Medulla oblongata (tissue), 1 donor: Measurements from ENCODE around the gene CASP5.
"Not testable (repeated sequence)": the region's sequence is repeated elsewhere in the genome, so short reads cannot be mapped to it uniquely, and the experiment has no call there.

Experiments
- DNase-seq: peaks from one replicate; pipeline ENCODE4 v3.0.0-alpha.2; 2015; ENCODE audit errors: extremely low spot score

Gene CASP5

GRCh38 chr11:105023003-105023402, at the start of gene CASP5:
TSS of gene CASP5 (minus strand) at chr11:105023168. CDS start at chr11:105023136, 32 bp downstream.
- peak; percentile 49 for DNase-seq

DNA sequence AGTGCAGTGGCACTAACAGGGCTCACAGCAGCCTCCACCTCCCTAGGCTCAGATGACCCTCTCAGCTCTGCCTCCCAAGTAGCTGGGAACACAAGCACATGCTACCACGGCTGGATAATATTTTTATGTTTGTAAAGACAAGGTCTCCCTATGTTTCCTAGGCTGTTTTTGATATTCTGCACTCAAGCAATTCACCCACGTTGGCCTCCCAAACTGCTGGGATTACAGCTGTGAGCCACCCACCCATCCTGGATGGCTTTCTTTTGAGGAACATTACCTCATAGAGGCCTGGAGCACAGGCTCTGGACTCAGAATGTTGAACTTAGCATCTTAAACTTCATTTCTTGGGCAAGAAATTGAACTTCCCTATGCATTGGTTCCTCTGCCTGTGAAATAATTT, 49.1 kb upstream of the CASP5 start:
- DNase-seq: not testable (repeated sequence)

- no peak for DNase-seq
Observed at GRCh38 chr11:105071089-105071732, 48.2 kb upstream of the CASP5 start.

- DNase-seq: no peak
Observed at GRCh38 chr11:105070306-105070705, 47.3 kb upstream of the CASP5 start.

DNA sequence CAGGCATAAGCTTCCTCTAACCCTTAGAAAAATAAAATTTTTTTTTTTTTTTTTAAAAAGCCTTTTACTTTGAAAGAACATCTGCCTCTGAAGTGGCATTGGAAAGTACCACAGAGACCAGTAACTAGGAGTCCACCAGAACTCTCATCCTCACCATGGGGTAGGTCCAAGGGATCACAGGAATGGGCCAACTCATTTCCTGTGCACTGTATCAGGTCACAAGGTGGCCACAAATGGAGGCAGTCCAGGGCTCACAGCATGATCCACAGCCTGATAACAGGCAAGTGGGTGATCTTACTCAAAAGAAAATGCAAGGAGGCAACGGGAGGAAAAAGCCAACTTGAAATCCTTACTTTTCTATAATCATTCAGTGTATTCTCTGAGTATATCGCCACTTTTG, 46.8 kb upstream of the CASP5 start:
- not testable (repeated sequence) for DNase-seq

GRCh38 chr11:105063245-105063941, 40.4 kb upstream of the CASP5 start:
- DNase-seq: not testable (repeated sequence)

DNA sequence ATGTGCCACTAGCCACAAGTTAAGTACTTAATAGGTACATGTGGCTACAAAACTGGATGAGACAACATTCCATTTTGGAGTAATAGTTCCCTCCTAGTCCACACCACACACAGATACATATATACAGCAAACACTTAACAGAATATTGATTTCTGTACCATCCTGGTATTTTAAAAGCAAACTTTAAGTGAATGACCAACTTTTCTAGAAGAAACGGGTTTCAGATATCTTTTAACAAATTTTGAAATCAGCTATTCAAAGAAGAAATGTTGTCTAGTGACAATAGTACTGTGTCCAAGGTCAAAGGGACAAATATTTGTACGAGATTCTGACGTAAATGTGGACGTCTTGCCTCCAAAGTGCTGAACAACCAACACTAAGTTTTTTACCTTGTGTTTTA, 34.5 kb upstream of the CASP5 start:
- DNase-seq: no peak

DNA sequence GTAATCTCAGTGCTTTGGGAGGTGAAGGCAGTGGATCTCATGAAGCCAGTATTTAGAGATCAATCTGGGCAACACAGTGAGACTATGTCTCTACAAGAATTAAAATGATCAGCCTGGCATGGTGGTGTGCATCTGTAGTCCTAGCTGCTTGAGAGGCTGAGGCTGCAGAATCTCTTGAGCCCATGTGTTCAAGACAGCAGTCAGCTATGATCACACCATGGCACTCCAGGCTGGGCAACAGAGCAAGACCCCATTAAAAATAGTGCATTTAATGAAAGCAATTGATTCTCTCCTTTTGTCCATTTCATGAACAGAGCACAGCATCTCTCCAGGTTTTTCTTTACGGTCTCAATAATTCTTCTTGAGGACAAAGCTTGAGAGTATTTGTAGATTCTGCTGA, 33.5 kb upstream of the CASP5 start:
- DNase-seq: no peak

GRCh38 chr11:105054723-105055493, 31.9 kb upstream of the CASP5 start:
- DNase-seq: no peak

DNA sequence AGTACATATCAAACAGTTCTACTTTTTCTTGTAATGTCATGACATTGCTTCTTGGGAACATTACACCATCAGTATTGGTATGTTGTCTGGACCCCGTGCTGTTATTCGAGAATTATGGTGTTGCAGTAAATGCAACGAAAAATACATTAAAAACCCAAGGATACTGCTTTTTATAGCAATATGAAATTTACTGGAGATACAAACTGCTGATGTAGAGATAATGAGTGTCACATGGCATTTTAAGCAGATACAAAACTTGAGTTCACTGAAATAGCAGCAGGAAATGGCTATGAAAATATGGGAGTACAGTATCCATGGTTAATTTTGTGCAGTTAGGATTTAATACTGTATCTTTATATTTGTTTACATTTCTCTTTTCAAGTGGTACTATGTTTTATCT, 29.5 kb upstream of the CASP5 start:
- no peak for DNase-seq

DNA sequence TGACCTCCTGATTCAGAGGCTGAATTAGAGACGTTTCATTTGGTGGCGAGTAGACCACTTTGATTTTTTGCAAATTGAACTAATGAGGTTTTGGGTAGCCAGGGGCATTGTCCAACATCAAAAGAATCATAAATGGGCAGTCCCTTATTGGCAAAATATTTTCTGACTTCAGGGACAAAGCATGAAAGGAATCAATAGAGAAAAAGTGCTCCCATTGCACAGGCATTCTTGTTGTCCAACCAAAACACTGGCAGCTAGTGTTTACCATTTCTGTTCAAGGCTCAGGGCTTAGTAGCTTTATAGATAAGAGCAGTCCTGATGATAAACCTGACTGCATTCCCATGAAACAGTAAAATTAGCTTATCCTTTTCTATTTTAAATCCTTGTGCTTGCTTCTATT, 28.6 kb upstream of the CASP5 start:
- DNase-seq: no peak

DNA sequence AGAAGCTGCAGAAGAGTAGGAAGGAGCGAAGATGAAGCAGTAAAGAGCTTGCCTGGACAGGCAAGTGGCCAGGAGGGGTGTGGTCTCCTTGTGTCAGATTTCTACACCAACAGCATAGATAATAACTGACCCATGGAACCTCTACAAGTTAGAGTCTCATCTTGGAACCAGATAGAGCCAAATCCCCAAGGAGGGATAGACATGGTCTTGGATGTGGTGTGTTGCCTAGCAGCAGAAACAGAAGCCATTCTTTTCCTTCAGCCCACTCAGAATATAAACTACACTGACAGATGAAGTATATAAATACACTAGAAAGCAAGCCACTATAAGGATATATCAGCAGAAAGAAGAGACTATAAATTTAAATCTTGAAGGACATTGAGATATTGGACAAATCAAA, 26.5 kb upstream of the CASP5 start:
- no peak for DNase-seq

DNA sequence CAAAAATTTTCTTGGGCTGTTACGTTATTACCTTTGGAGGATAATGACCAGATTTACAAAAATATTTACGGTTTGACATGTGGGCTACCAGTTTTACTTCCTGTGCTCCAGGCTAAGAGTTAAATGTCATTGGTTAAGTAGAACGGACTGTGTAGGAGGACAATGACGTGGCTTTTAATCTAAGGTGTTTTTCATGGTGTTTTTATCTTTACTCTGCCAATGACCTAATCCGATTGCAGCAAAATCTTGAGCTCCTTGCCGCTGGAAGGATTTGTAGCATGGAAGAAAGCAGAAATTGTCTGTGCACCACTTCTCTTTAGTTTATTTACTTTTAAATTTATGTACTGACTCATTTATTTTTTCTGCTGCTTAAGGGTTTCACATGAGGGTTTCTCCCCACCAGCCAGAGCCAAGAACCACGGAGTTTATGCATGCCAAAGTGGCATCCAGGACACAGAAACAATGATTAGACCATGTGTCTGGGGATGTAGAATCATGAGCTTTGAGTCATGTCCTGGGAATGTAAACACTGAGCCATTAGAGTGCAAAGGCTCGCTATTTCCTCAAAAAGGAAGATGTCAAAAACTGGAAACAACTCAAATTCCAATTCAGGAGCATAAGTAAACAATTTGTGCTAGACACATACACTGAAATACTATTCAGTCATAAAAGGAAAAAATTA, 24.1 kb upstream of the CASP5 start:
- DNase-seq: peak; percentile 31

DNA sequence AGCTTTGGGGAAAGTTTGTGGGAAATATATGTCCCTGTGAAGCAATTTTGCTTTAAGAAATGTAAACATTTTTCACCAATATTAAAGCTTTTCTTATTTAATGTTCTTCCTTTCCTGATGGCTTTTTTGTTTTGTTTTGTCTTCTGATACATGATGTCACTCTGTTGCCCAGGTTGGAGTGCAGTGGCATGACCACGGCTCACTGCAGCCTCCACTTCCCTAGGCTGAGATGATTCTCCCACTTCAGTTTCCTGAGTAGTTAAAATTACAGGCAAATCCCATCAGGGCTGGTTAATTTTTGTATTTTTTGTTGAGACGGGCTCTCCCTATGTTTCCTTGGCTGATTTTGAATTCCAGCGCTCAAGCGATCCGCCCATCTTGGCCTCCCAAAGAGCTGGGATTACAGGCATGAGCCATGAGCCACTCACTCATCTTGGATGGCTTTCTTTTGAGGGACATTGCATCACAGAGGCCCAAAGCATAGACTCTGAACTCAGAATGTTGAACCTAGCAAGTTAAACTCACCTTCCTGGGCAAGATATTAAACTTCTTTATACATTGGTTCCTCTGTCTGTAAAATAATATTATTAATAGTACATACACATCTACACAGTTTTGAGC, 22.8 kb upstream of the CASP5 start:
- no peak for DNase-seq

- DNase-seq: peak; percentile 61
Observed at GRCh38 chr11:105044557-105045524, 21.9 kb upstream of the CASP5 start, which contains the start of gene CARD16. TSS of gene CARD16 (minus strand) at chr11:105045335. CDS start at chr11:105045297, 38 bp downstream.

GRCh38 chr11:105042178-105042577, 19.2 kb upstream of the CASP5 start:
- no peak for DNase-seq

- no peak for DNase-seq
Observed at GRCh38 chr11:105040703-105041102, 17.7 kb upstream of the CASP5 start.

GRCh38 chr11:105034813-105035620, 12.0 kb upstream of the CASP5 start, which contains the start of gene CASP1:
TSS of gene CASP1 (minus strand) at chr11:105035144. CDS start at chr11:105035113, 31 bp downstream.
- DNase-seq: peak; percentile 68

- DNase-seq: not testable (repeated sequence)
Observed at GRCh38 chr11:105034388-105034787, 11.4 kb upstream of the CASP5 start.
